GM12878 (cell line): ENCODE data around the gene RGS2. TPM values are rescaled to one million over a fixed set of nuclear protein-coding genes. Genes with fewer than 3 reads are reported as not detected.

Source experiments
- ATAC-seq: fragments of 200-7000 bp; cut with Tn5 transposase; 3 replicates; pipeline ENCODE4 v1.9.1; 2020; ENCODE audit warnings: mild to moderate bottlenecking, moderate library complexity
- BruUV-seq: library from RNA; stranded (reverse); fragments of 400-500 nt; replicated peaks from 2 replicates; lab custom pipeline; 2021; lab: Mats Ljungman, UMichigan
- CTCF ChIA-PET: fragments of 300-600 bp; sonication (Branson Sonifier 250); formaldehyde crosslinking; extraction: SDS; loops from one replicate; lab custom pipeline; 2021; ENCODE audit warnings: inconsistent platforms; lab: Yijun Ruan, JAX
- POLR2A ChIA-PET: fragments of 350-600 bp; formaldehyde crosslinking; extraction: SDS; loops from one replicate; lab custom pipeline; 2021; ENCODE audit warnings: inconsistent platforms; lab: Charles Lee
- RAD21 ChIA-PET: fragments of 300-600 bp; sonication (Branson Sonifier 250); formaldehyde crosslinking; loops from one replicate; lab custom pipeline; 2023; ENCODE audit warnings: antibody characterized with exemption; ENCODE audit not compliant: unreplicated experiment; lab: Charles Lee
- SMC1A ChIA-PET: fragments of 300-600 bp; sonication (Branson Sonifier 250); formaldehyde crosslinking; loops from one replicate; lab custom pipeline; 2023; ENCODE audit not compliant: unreplicated experiment, uncharacterized antibody; lab: Charles Lee
- DNase-seq: peaks from one replicate; pipeline ENCODE4 v3.0.0-alpha.2; 2011; ENCODE audit warnings: low read depth, low spot score
- FAIRE-seq: peaks from 3 replicates; lab custom pipeline; 2011; peaks lifted over from hg19 to GRCh38; lab: Jason Lieb, UNC
- H2AFZ ChIP-seq: 2 replicates; pipeline ENCODE4 v1.6.0; 2011; ENCODE audit warnings: low read depth, low read length, control low read depth; ENCODE audit not compliant: control insufficient read depth
- H3K27ac ChIP-seq: 2 replicates; pipeline ENCODE4 v1.5.1; 2011; ENCODE audit warnings: control low read depth; ENCODE audit not compliant: control insufficient read depth, insufficient read depth
- H3K27me3 ChIP-seq, 2 experiments: replicated peaks in 1 of 2; 2 replicates each; pipeline versions ENCODE4 v1.6.0 to v1.6.1; 2011; ENCODE audit warnings: low read length in 1 of 2; ENCODE audit not compliant: control insufficient read depth in 2 of 2, insufficient read depth in 2 of 2
- H3K36me3 ChIP-seq, 2 experiments: 2 replicates each; pipeline ENCODE4 v1.5.1; 2011; ENCODE audit warnings: low read length in 1 of 2; ENCODE audit not compliant: control insufficient read depth in 2 of 2, insufficient read depth in 2 of 2
- H3K4me1 ChIP-seq: 2 replicates; pipeline ENCODE4 v1.6.1; 2011; ENCODE audit warnings: mild to moderate bottlenecking, low read length, moderate library complexity, mixed read lengths; ENCODE audit not compliant: control insufficient read depth, insufficient read depth
- H3K4me2 ChIP-seq: 2 replicates; pipeline ENCODE4 v1.6.0; 2011; ENCODE audit warnings: control low read depth; ENCODE audit not compliant: control insufficient read depth, insufficient read depth
- H3K4me3 ChIP-seq: fragments of 200-600 bp; sonication (generic); 2 replicates; pipeline ENCODE4 v1.5.1; 2016
- H3K79me2 ChIP-seq: 2 replicates; pipeline ENCODE4 v1.6.0; 2011; ENCODE audit warnings: low read length; ENCODE audit not compliant: control insufficient read depth, insufficient read depth
- H3K9ac ChIP-seq: 2 replicates; pipeline ENCODE4 v1.8.0; 2011; ENCODE audit warnings: low read length, control low read depth, mixed read lengths; ENCODE audit not compliant: control insufficient read depth, insufficient read depth
- H3K9me3 ChIP-seq: replicated peaks from 3 replicates; pipeline ENCODE4 v1.5.1; 2011; ENCODE audit warnings: mild to moderate bottlenecking, low read length; ENCODE audit not compliant: control insufficient read depth, insufficient read depth
- H4K20me1 ChIP-seq: 2 replicates; pipeline ENCODE4 v1.6.0; 2011; ENCODE audit not compliant: control insufficient read depth, insufficient read depth
- CHD1 ChIP-seq: IDR thresholded peaks from 2 replicates; pipeline ENCODE4 v1.6.1; 2012; ENCODE audit warnings: low read depth, low read length, improper control_type of control experiment
- NFXL1 ChIP-seq: fragments of 450-650 bp; IDR thresholded peaks from 2 replicates; pipeline ENCODE4 v1.6.1; 2017; ENCODE audit warnings: antibody characterized with exemption, mild to moderate bottlenecking, borderline replicate concordance
- SRF ChIP-seq, 2 experiments: IDR thresholded peaks; 2 replicates each; pipeline ENCODE4 v1.6.1; 2011; ENCODE audit warnings: low read depth in 2 of 2, low read length in 2 of 2, mild to moderate bottlenecking in 1 of 2, moderate library complexity in 1 of 2
- STAT1 ChIP-seq: fragments of 450-650 bp; conservative IDR thresholded peaks from 2 replicates; pipeline ENCODE4 v1.6.1; 2014; ENCODE audit warnings: antibody characterized with exemption, mild to moderate bottlenecking
- TBL1XR1 ChIP-seq: IDR thresholded peaks from 2 replicates; pipeline ENCODE4 v1.6.1; 2012; ENCODE audit warnings: low read depth, low read length, improper control_type of control experiment
- ZNF274 ChIP-seq: IDR thresholded peaks from one replicate; pipeline ENCODE4 v1.8.0; 2011; ENCODE audit not compliant: insufficient read length, insufficient read depth
- WGBS: methylation state at CpG from one replicate; pipeline ENCODE4 v1.1.6; 2016; ENCODE audit warnings: low lambda C conversion rate; ENCODE audit not compliant: insufficient replicate concordance, insufficient coverage; ENCODE audit errors: missing lambda C conversion rate; 5-methylcytosine and 5-hydroxymethylcytosine counted together
- in situ Hi-C: fragments of 300-500 bp; cut with MboI; formaldehyde crosslinking; loops from 9 replicates; pipeline ENCODE4 v1.14.3; 2018; ENCODE audit warnings: mixed read lengths
- intact Hi-C: fragments of 100-400 bp; cut with micrococcal nuclease; formaldehyde crosslinking; loops from one replicate; pipeline ENCODE4 v1.14.2; 2022; ENCODE audit not compliant: unreplicated experiment
- polyA plus RNA-seq, 11 experiments: library from polyadenylated mRNA; depleted of rRNA in 4 of 11; unstranded in 6 of 11; stranded (reverse) in 5 of 11; fragments of >200 nt; fragmentation: Nextera tagmentation in 4 of 11; fragmentation: Illumina TruSeq in 1 of 11; extraction: Ambion mirVana in 4 of 11; extraction: Trizol in 1 of 11; gene quantifications; 1 replicate in 1 of 11; 2 replicates in 10 of 11; pipeline versions ENCODE4 v1.2.1 to v1.2.3, GENCODE V29; 2011 to 2016; ENCODE audit warnings: inconsistent platforms in 2 of 11, missing spikeins in 2 of 11, low read depth in 1 of 11
- total RNA-seq, 4 experiments: library from RNA; depleted of rRNA in 3 of 4; stranded (reverse); fragments of >200 nt in 3 of 4; fragmentation: Illumina TruSeq in 1 of 4; extraction: Trizol in 1 of 4; gene quantifications; 2 replicates each; pipeline versions ENCODE4 v1.2.1 to v1.2.3, GENCODE V29; 2013 to 2021
- TF ChIP-seq, protein P1 (sequence below): IDR thresholded peaks from 2 replicates; pipeline ENCODE4 v1.6.1; 2012; ENCODE audit warnings: improper control_type of control experiment, low read depth, low read length; ENCODE audit not compliant: insufficient replicate concordance
- TF ChIP-seq, protein P2 (sequence below): fragments of 450-650 bp; IDR thresholded peaks from 2 replicates; pipeline ENCODE4 v1.6.1; 2016; ENCODE audit warnings: mild to moderate bottlenecking
- TF ChIP-seq, protein P3 (sequence below): fragments of 450-650 bp; IDR thresholded peaks from 2 replicates; pipeline ENCODE4 v1.6.1; 2017; ENCODE audit warnings: mild to moderate bottlenecking
- TF ChIP-seq, protein P4 (sequence below): IDR thresholded peaks from 2 replicates; pipeline ENCODE4 v1.6.1; 2012; ENCODE audit warnings: low read length, inconsistent platforms
- TF ChIP-seq, protein P5 (sequence below): fragments of 150-350 bp; IDR thresholded peaks from 2 replicates; pipeline ENCODE4 v1.6.1; 2014; ENCODE audit warnings: mild to moderate bottlenecking, low read depth, low read length

The RGS2 gene
- total and polyA plus RNA-seq, 10 of the 15 experiments (the other 5 are each of a cell fraction or from before 2014, with no cell fraction given) = 0.27 to 2.3 (median 0.98) TPM

DNA sequence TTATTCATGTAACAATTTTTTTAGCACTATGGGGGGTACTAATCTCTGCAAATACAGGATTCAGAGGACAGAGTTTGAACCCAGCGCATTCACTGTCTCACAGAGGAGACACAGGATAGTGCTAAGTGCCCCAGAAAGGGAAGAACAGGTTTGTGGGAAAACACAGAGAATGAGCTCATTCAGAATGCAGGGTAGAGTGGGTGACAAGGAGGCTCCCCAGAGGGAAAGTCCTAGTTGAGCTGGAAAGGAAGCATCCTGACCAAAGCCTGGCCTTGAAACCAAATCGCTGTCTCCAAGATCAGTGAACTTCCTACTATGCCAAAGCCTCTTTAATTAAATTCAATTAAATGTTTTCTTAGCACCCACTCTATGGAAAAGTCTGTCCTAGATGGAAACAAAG lies 19.0 kb upstream of the RGS2 start:
- intact Hi-C loops (no loop called here), in situ Hi-C loops (no loop called here)
- Histone ChIP-seq H3K4me1 (no peaks in the 10 kb centered on the region), H3K9ac (no peak overlapping the region), H3K27ac (no peak overlapping the region), H3K9me3 (no peaks in the 10 kb centered on the region), H2AFZ (no peak overlapping the region), H3K4me3 (no peak overlapping the region), H3K4me2 (no peak overlapping the region), H3K79me2 (no peaks in the 10 kb centered on the region), H3K36me3 (no peaks in the 10 kb centered on the region), H3K27me3 (no peaks in the 10 kb centered on the region), H4K20me1 (no peaks in the 10 kb centered on the region)
- no peak for DNase-seq
- WGBS = 43% methylated on average over 2 of the region's 2 CpGs
- CTCF ChIA-PET = interaction anchor here (0.7 kb wide), 1 partner anchor 312 kb away, joined by 3 read pairs; no protein-coding TSS in a partner anchor
- RAD21 ChIA-PET = no interaction called here
- FAIRE-seq = no peak
- SMC1A ChIA-PET = interaction anchor here (0.7 kb wide), 1 partner anchor 156 kb away, joined by 3 read pairs; no protein-coding TSS in a partner anchor
- ATAC-seq = no peak
- POLR2A ChIA-PET = no interaction called here
- no TSS peak for BruUV-seq
- TF ChIP-seq TBL1XR1 = no peak
- TF ChIP-seq STAT1 = no peak
- no peak for TF ChIP-seq NFXL1
- TF ChIP-seq, protein P1, sequence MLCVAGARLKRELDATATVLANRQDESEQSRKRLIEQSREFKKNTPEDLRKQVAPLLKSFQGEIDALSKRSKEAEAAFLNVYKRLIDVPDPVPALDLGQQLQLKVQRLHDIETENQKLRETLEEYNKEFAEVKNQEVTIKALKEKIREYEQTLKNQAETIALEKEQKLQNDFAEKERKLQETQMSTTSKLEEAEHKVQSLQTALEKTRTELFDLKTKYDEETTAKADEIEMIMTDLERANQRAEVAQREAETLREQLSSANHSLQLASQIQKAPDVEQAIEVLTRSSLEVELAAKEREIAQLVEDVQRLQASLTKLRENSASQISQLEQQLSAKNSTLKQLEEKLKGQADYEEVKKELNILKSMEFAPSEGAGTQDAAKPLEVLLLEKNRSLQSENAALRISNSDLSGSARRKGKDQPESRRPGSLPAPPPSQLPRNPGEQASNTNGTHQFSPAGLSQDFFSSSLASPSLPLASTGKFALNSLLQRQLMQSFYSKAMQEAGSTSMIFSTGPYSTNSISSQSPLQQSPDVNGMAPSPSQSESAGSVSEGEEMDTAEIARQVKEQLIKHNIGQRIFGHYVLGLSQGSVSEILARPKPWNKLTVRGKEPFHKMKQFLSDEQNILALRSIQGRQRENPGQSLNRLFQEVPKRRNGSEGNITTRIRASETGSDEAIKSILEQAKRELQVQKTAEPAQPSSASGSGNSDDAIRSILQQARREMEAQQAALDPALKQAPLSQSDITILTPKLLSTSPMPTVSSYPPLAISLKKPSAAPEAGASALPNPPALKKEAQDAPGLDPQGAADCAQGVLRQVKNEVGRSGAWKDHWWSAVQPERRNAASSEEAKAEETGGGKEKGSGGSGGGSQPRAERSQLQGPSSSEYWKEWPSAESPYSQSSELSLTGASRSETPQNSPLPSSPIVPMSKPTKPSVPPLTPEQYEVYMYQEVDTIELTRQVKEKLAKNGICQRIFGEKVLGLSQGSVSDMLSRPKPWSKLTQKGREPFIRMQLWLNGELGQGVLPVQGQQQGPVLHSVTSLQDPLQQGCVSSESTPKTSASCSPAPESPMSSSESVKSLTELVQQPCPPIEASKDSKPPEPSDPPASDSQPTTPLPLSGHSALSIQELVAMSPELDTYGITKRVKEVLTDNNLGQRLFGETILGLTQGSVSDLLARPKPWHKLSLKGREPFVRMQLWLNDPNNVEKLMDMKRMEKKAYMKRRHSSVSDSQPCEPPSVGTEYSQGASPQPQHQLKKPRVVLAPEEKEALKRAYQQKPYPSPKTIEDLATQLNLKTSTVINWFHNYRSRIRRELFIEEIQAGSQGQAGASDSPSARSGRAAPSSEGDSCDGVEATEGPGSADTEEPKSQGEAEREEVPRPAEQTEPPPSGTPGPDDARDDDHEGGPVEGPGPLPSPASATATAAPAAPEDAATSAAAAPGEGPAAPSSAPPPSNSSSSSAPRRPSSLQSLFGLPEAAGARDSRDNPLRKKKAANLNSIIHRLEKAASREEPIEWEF = no peak
- TF ChIP-seq, protein P2, sequence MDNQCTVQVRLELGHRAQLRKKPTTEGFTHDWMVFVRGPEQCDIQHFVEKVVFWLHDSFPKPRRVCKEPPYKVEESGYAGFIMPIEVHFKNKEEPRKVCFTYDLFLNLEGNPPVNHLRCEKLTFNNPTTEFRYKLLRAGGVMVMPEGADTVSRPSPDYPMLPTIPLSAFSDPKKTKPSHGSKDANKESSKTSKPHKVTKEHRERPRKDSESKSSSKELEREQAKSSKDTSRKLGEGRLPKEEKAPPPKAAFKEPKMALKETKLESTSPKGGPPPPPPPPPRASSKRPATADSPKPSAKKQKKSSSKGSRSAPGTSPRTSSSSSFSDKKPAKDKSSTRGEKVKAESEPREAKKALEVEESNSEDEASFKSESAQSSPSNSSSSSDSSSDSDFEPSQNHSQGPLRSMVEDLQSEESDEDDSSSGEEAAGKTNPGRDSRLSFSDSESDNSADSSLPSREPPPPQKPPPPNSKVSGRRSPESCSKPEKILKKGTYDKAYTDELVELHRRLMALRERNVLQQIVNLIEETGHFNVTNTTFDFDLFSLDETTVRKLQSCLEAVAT = no peak
- TF ChIP-seq, protein P3, sequence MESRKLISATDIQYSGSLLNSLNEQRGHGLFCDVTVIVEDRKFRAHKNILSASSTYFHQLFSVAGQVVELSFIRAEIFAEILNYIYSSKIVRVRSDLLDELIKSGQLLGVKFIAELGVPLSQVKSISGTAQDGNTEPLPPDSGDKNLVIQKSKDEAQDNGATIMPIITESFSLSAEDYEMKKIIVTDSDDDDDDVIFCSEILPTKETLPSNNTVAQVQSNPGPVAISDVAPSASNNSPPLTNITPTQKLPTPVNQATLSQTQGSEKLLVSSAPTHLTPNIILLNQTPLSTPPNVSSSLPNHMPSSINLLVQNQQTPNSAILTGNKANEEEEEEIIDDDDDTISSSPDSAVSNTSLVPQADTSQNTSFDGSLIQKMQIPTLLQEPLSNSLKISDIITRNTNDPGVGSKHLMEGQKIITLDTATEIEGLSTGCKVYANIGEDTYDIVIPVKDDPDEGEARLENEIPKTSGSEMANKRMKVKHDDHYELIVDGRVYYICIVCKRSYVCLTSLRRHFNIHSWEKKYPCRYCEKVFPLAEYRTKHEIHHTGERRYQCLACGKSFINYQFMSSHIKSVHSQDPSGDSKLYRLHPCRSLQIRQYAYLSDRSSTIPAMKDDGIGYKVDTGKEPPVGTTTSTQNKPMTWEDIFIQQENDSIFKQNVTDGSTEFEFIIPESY = no peak
- no peak for TF ChIP-seq ZNF274
- no peak for TF ChIP-seq CHD1
- TF ChIP-seq, protein P4, sequence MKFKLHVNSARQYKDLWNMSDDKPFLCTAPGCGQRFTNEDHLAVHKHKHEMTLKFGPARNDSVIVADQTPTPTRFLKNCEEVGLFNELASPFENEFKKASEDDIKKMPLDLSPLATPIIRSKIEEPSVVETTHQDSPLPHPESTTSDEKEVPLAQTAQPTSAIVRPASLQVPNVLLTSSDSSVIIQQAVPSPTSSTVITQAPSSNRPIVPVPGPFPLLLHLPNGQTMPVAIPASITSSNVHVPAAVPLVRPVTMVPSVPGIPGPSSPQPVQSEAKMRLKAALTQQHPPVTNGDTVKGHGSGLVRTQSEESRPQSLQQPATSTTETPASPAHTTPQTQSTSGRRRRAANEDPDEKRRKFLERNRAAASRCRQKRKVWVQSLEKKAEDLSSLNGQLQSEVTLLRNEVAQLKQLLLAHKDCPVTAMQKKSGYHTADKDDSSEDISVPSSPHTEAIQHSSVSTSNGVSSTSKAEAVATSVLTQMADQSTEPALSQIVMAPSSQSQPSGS = no peak
- TF ChIP-seq, protein P5, sequence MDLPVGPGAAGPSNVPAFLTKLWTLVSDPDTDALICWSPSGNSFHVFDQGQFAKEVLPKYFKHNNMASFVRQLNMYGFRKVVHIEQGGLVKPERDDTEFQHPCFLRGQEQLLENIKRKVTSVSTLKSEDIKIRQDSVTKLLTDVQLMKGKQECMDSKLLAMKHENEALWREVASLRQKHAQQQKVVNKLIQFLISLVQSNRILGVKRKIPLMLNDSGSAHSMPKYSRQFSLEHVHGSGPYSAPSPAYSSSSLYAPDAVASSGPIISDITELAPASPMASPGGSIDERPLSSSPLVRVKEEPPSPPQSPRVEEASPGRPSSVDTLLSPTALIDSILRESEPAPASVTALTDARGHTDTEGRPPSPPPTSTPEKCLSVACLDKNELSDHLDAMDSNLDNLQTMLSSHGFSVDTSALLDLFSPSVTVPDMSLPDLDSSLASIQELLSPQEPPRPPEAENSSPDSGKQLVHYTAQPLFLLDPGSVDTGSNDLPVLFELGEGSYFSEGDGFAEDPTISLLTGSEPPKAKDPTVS = no peak
- TF ChIP-seq SRF (IDR thresholded peaks at IDR 0.05; ENCODE audit: low read depth in 2 of 2, low read length in 2 of 2) = no peak
